ENCODE measurements around the gene OR2F1. TPM values are rescaled to one million over a fixed set of nuclear protein-coding genes. Genes with fewer than 3 reads are reported as not detected.
"Not testable (repeated sequence)": the region's sequence is repeated elsewhere in the genome, so short reads cannot be mapped to it uniquely, and the experiment has no call there.

The OR2F1 gene
- total RNA-seq, 2 donors from 2014 or later: not detected

GRCh38 chr7:144004703-144005102 is 50.1 kb downstream of the OR2F1 start:
- TF ChIP-seq CTCF (IDR thresholded peaks at IDR 0.05): no peak
- H3K27ac ChIP-seq: no peak overlapping the region
- H3K4me1 ChIP-seq: no peaks in the 10 kb centered on the region
- no peaks in the 10 kb centered on the region for H3K36me3 ChIP-seq
- no peaks in the 10 kb centered on the region for H3K27me3 ChIP-seq
- peaks cover 0 to 6% of the 10 kb centered on the region in 2 donors for H3K9me3 ChIP-seq
- H3K4me3 ChIP-seq: no peak overlapping the region
- DNase-seq (ENCODE audit: low spot score): no peak

GRCh38 chr7:144006029-144006691 is 51.5 kb downstream of the OR2F1 start:
- Histone ChIP-seq H3K27ac (no peak overlapping the region), H3K4me1 (no peaks in the 10 kb centered on the region), H3K9me3 (peaks cover 0 to 11% of the 10 kb centered on the region in 2 donors), H3K4me3 (no peak overlapping the region), H3K36me3 (no peaks in the 10 kb centered on the region), H3K27me3 (no peaks in the 10 kb centered on the region)
- TF ChIP-seq CTCF (IDR thresholded peaks at IDR 0.05): no peak
- no peak for DNase-seq (ENCODE audit: low spot score)

- Histone ChIP-seq H3K36me3 (no peaks in the 10 kb centered on the region), H3K27me3 (no peaks in the 10 kb centered on the region), H3K9me3 (peaks cover 0 to 11% of the 10 kb centered on the region in 2 donors), H3K4me3 (no peak overlapping the region), H3K4me1 (no peaks in the 10 kb centered on the region), H3K27ac (no peak overlapping the region)
- no peak for DNase-seq (ENCODE audit: low spot score)
- no peak for TF ChIP-seq CTCF (IDR thresholded peaks at IDR 0.05)
Observed at GRCh38 chr7:144006692-144007042, 52.0 kb downstream of the OR2F1 start.

- TF ChIP-seq CTCF (IDR thresholded peaks at IDR 0.05): no peak
- peaks cover 0 to 11% of the 10 kb centered on the region in 2 donors for H3K9me3 ChIP-seq
- H3K36me3 ChIP-seq: no peaks in the 10 kb centered on the region
- H3K27ac ChIP-seq: no peak overlapping the region
- no peaks in the 10 kb centered on the region for H3K4me1 ChIP-seq
- no peak for DNase-seq (ENCODE audit: low spot score)
- no peaks in the 10 kb centered on the region for H3K27me3 ChIP-seq
- no peak overlapping the region for H3K4me3 ChIP-seq
Observed at GRCh38 chr7:144009361-144009760, 54.7 kb downstream of the OR2F1 start.

- H3K36me3 ChIP-seq; H3K27me3 ChIP-seq; H3K4me1 ChIP-seq; H3K27ac ChIP-seq; DNase-seq (ENCODE audit: low spot score); H3K4me3 ChIP-seq: not testable (repeated sequence)
- H3K9me3 ChIP-seq: peaks cover 0 to 11% of the 10 kb centered on the region in 2 donors
Observed at GRCh38 chr7:144010061-144010460, 55.4 kb downstream of the OR2F1 start.

- DNase-seq (ENCODE audit: low spot score); H3K36me3 ChIP-seq; H3K27ac ChIP-seq; H3K4me3 ChIP-seq; H3K4me1 ChIP-seq; H3K27me3 ChIP-seq: not testable (repeated sequence)
- peaks cover 0 to 11% of the 10 kb centered on the region in 2 donors for H3K9me3 ChIP-seq
Observed at GRCh38 chr7:144010821-144011220, 56.2 kb downstream of the OR2F1 start.

All from right atrium auricular region (tissue), 2 donors.